Adrenal gland (tissue), 5 donors: ENCODE measurements around the gene PSMB7.

Source experiments
- CTCF ChIP-seq, 6 experiments: fragments of 450-650 bp in 4 of 6; fragments of 200-600 bp in 2 of 6; sonication (generic) in 1 of 6; IDR thresholded peaks; 1 replicate in 5 of 6; 2 replicates in 1 of 6; pipeline versions ENCODE4 v1.5.1 to v1.8.0; 2016 to 2021; ENCODE audit warnings: antibody characterized with exemption in 6 of 6, mild to moderate bottlenecking in 2 of 6, moderate library complexity in 1 of 6
- POLR2A ChIP-seq, 2 donors: fragments of 450-650 bp; IDR thresholded peaks; one replicate each; pipeline ENCODE4 v1.6.1; 2017; ENCODE audit warnings: antibody characterized with exemption in 2 of 2, mild to moderate bottlenecking in 2 of 2, moderate library complexity in 1 of 2
- donor health status: DM: no; HTN: no; CAD: no.

GRCh38 chr9:124442379-124442778 lies 27.1 kb upstream of the PSMB7 start:
- TF ChIP-seq POLR2A (IDR thresholded peaks at IDR 0.05) (no peak), CTCF (IDR thresholded peaks at IDR 0.05) (no peak)
